ENCODE measurements around the gene DET1.
"Not testable (repeated sequence)": the region's sequence is repeated elsewhere in the genome, so short reads cannot be mapped to it uniquely, and the experiment has no call there.

DET1 gene

DNA sequence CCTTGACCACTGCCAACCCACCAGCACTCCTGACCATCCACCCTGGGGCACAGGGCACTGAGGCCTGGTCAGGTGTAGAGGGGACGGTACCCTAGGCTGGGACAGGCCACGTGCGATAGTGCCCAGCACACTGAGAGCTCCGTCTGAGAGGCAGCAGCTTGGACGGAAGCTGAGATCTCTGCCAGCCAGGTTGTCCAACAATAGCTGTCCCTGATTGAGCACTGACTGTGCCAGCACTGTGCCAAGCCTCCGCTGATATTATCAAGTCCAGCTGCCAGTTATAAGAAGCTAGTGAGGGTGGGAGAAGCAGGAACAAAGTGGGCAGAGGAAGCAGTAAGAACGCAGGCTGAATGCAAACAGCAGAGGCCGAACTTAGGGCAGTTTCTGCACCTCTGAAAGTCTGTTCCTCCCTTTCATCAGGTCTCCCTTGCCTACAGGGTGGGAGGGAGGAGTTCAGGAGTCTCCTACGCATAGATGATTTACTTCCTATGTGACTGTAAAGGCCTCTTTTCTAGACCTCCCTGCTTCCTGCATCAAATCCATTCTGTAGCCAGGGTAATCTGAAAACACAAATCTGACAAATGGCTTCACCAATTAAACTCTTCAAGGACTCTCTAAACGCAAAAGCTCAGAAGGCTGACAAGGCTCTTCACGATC, 49.2 kb downstream of the DET1 start:
- DNase-seq (ENCODE audit: low read depth in 2 of 2), result no peak

GRCh38 chr15:88493844-88494243, 52.6 kb downstream of the DET1 start:
- DNase-seq (ENCODE audit: low read depth in 2 of 2), result no peak

- DNase-seq (ENCODE audit: low read depth in 2 of 2), result no peak
These were observed 55.3 kb downstream of the DET1 start for GRCh38 chr15:88491158-88491557.

DNA sequence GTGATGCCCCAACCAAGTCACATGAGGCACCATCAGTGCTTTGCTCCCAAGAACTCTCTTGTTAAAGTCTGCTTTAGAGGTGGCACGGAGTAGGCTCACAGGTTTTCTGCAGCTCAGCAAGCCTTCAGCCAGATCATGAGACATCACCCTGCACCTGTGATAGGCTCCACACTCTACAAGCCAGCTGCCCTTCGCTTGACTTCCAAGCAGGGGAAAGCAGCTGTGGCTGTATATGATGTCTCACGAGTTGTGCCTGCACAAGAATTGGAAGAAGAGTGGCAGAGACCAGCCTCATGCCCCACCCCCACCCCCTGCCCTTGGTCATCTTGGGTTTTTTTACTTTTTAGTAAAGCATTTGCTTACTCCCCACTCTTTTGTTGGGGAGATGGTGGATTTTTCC, 56.4 kb downstream of the DET1 start:
- DNase-seq (ENCODE audit: low read depth in 2 of 2), result no peak

DNA sequence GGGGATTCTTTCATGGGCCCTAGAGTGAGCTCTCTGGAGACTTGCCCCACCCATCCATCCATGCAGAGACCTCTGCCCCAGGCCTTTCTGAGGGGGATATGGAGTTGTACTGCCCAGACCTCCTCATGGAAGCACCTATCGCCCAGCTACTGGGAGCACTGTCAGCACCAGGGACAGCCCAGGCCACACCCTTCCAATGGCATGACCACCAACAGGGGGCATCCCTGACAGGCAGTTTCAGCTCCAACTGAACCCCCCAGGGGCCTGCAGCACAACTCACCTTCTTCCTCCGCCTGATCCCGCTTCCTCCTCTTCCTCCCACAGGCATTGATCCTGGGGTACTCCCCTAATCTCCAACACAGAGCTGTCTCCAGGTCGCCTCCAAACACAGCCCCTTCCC, 57.2 kb downstream of the DET1 start:
- no peak for DNase-seq (ENCODE audit: low read depth in 2 of 2)

DNA sequence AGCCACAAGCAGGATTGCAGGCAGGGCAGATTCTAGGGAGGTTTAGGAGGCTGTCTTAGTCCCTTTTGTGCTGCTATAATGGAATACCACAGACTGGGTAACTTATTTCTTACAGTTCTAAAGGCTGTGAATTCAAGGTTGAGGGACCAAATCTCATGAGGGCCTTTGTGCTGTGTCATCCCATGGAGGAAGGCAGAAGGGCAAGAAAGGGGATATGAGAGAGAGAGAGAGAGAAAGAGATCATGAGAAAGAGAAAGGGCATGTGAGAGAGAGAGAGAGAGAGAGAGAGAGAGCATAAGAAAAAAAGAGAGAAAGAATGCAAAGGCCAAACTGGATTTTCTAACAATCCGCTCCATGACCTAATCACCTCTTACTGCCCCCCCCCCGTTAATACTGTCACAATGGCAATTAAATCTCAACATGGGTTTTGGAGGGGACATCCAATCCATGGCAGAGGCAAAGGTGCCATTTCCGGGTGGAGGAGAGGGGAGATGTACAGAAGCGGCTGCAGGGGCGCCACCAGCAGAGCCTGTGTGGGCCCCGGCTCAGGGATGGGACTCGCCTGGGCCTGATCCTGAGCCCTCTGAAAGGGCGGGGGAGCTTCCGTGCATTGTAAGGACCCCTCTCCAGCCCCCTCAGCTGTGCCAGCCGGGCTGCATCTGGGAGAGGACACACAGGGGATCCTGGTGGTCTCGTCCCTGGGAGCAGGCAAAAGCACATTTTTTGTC, 58.5 kb downstream of the DET1 start:
- DNase-seq (ENCODE audit: low read depth in 2 of 2), result no peak

DNA sequence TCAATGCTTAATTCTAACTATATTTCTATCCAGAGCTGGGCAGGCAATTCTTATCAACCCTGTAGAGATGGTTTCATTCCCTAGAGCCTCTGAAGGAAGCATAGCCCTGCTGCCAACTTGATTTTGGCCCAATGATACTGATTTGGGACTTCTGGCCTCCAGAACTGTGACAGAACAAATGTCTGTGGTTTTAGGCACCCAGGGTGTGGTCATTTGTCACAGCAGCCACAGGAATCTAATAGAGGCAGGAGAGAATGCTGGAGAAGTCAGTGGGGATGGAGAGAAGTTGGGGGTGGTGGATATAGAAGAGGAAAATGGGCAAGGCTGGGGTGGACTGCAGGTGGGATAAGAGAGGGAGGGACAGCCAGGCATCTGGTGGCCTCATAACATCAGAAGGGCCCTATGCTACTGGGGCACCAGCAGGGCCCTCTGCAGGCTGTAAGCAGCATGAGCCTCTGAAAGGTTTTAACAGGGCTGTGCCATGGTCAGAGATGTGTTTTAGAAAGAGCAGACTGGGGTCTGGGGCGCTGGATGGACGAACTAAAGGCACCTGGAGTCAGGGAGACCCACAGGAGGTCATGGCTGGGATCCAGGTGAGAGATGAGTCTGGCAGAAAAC, 59.2 kb downstream of the DET1 start:
- no peak for DNase-seq (ENCODE audit: low read depth in 2 of 2)

DNA sequence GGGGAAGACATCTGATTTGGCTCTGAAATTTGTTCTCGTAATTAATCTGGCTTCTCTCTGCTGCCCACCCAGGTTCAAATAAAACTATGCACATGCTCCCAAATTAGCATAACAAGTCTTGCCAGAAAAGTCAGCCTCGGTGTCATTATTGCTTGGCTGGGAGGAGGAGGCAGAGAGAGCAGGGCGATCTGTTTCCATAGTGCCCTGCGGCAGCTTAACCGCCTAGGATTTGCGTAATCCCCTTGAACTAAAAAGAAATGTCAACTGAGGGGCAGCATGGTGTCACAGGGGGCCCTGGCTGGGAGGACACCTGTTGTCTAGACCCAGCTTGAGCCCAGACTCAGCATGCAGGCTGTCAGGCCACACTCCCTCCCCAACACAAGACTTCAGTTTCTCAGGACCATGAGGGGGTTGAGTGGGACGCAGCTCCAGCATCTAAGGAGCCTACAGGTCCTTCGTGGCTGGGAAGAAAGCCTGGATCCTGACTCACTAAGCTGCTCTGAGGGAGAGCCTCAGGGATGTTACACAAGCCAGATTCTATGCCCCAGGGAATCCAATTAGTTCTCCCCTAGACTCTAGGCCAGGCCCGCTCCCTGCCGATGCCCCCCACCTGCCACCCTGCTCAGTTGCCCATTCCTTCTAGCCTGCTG, 61.7 kb downstream of the DET1 start:
- no peak for DNase-seq (ENCODE audit: low read depth in 2 of 2)

DNA sequence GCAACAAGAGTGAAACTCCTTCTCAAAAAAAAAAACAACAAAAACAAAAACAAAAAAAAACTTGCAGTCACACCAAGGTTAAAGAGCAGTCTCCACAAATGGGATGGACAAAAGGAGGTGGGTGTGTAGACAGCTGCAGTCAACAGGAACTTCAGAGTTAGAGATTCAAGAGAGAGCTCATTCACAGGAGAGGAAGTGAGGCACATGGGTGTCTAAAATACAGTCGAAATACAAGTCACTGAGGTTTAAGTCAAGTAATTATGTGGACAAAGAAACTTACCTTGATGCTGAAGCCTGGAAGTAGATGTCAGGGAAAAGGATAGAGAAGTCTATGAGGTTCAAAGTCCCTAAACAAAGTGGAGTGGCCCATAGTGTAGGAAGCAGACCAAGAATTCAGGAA, 64.2 kb downstream of the DET1 start:
- DNase-seq (ENCODE audit: low read depth in 2 of 2), result no peak

DNA sequence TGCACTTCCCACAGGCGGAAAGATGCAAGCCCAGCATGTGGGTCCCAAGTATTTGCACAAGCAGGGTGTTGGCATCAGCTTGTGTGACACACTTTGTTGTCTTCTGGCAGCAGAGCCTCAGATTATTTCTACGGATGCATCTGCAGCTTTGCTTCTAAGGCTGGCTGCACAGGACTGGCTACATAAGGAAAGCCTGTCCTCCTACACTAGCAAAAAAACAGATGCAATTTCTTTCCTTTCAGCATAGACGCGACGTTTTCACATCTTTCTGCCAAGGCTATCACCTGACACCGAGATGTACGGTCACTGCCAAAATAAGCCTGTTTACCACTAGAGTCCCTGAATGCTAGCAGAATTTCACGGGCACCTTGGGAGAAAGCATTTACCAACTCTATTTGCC, 65.5 kb downstream of the DET1 start:
- no peak for DNase-seq (ENCODE audit: low read depth in 2 of 2)

GRCh38 chr15:88479169-88479568, 67.3 kb downstream of the DET1 start:
- DNase-seq (ENCODE audit: low read depth in 2 of 2), result no peak

GRCh38 chr15:88477904-88478303, 68.6 kb downstream of the DET1 start:
- DNase-seq (ENCODE audit: low read depth in 2 of 2), result no peak

- no peak for DNase-seq (ENCODE audit: low read depth in 2 of 2)
These were observed 69.4 kb downstream of the DET1 start for GRCh38 chr15:88477126-88477525.

- no peak for DNase-seq (ENCODE audit: low read depth in 2 of 2)
These were observed 69.8 kb downstream of the DET1 start for GRCh38 chr15:88476635-88477060.

GRCh38 chr15:88473661-88474293, 72.7 kb downstream of the DET1 start:
- not testable (repeated sequence) for DNase-seq (ENCODE audit: low read depth in 2 of 2)

DNA sequence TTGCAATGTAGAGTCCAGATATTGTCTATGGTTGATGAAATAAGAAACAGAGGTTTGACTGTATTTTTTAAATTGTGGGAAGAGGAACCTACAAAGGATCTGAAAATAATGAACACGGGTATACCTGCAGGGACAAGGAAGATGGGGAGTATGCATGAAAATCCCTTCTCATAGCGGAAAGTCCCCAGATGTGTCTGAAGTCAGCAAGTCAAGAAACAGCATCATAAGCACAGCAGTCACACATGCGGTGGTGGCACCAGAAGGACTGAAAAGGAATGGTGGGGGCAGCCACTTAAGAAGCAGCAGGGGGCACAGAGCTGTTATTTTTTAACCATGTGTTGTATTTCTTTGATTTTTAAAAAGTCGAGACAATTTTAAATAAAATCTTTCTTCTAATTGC, 74.3 kb downstream of the DET1 start:
- DNase-seq (ENCODE audit: low read depth in 2 of 2), result no peak

DNA sequence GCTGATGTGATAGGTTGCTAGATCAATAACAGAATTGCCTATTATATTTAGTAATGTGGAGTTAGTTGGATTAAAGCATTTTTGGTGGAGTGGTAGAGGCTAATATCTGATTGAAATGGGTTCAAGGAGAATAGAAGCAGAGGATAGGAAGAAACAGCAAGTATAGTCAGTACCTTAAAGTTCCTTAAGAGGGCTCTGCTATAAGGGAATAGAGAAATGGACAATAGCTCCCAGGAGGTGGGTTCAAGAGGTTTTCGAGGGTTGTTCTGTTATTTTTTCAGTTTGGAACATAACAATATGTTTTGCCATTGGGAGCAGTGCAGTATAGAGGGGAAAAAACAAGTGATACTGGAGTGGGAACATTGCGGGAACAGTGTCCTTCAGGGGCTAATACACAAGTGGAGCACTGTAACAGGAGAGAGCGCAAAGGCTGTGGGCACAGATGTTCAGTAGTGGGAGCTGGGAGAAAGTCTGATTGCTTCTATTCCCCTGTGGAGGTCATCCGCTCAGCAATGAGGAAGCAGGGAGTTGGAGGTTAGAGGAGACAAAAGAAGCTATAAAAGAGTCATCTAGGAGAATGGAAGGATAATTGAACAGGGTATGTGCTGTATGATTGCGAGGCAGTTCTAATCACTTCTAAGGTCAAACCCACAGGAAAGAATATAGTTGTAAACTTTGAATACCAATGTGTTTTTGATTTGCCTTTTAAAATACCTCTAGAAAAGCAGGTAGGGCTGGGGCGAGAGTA, 75.7 kb downstream of the DET1 start:
- no peak for DNase-seq (ENCODE audit: low read depth in 2 of 2)

GRCh38 chr15:88469321-88469720, 77.2 kb downstream of the DET1 start:
- DNase-seq (ENCODE audit: low read depth in 2 of 2), result no peak

GRCh38 chr15:88468721-88469120, 77.8 kb downstream of the DET1 start:
- DNase-seq (ENCODE audit: low read depth in 2 of 2), result not testable (repeated sequence)

- peak in 1 of 2 donors; percentile 4 for DNase-seq (ENCODE audit: low read depth in 2 of 2)
These were observed 78.4 kb downstream of the DET1 start for GRCh38 chr15:88467935-88468528.

All from stimulated activated CD4-positive, alpha-beta T cell treated with anti-CD3 and anti-CD28 coated beads, Interleukin-1b, Interleukin-23, amount 100 ng/mL, for 1 hour (primary cell).